Measurements from ENCODE around the gene EZR.

Gene EZR

GRCh38 chr6:158817728-158818580, 1.2 kb downstream of the EZR start:
- DNase-seq (ENCODE audit: low read depth in 2 of 2) = peak; percentile 50 to 70

- DNase-seq (ENCODE audit: low read depth in 2 of 2) = no peak
Measured at GRCh38 chr6:158816803-158817727, 2.1 kb downstream of the EZR start.

- no peak for DNase-seq (ENCODE audit: low read depth in 2 of 2)
Measured at GRCh38 chr6:158816329-158816728, 2.8 kb downstream of the EZR start.

- DNase-seq (ENCODE audit: low read depth in 2 of 2) = no peak
Measured at GRCh38 chr6:158815907-158816306, 3.3 kb downstream of the EZR start.

- DNase-seq (ENCODE audit: low read depth in 2 of 2) = no peak
Measured at GRCh38 chr6:158815379-158815724, 3.8 kb downstream of the EZR start.

GRCh38 chr6:158813032-158813431, 6.1 kb downstream of the EZR start:
- no peak for DNase-seq (ENCODE audit: low read depth in 2 of 2)

- DNase-seq (ENCODE audit: low read depth in 2 of 2) = no peak
Measured at GRCh38 chr6:158812611-158813010, 6.6 kb downstream of the EZR start.

- no peak for DNase-seq (ENCODE audit: low read depth in 2 of 2)
Measured at GRCh38 chr6:158810155-158811095, 8.7 kb downstream of the EZR start.

- no peak for DNase-seq (ENCODE audit: low read depth in 2 of 2)
Measured at GRCh38 chr6:158808941-158809678, 10.1 kb downstream of the EZR start.

GRCh38 chr6:158808442-158808833, 10.7 kb downstream of the EZR start:
- no peak for DNase-seq (ENCODE audit: low read depth in 2 of 2)

- DNase-seq (ENCODE audit: low read depth in 2 of 2) = no peak
Measured at GRCh38 chr6:158807515-158808441, 11.4 kb downstream of the EZR start.

- no peak for DNase-seq (ENCODE audit: low read depth in 2 of 2)
Measured at GRCh38 chr6:158805698-158806377, 13.3 kb downstream of the EZR start.

- no peak for DNase-seq (ENCODE audit: low read depth in 2 of 2)
Measured at GRCh38 chr6:158804207-158804606, 15.0 kb downstream of the EZR start.

GRCh38 chr6:158803733-158804143, 15.4 kb downstream of the EZR start:
- no peak for DNase-seq (ENCODE audit: low read depth in 2 of 2)

GRCh38 chr6:158801655-158802294, 17.4 kb downstream of the EZR start:
- no peak for DNase-seq (ENCODE audit: low read depth in 2 of 2)

- no peak for DNase-seq (ENCODE audit: low read depth in 2 of 2)
Measured at GRCh38 chr6:158799051-158799792, 19.9 kb downstream of the EZR start.

GRCh38 chr6:158798311-158798710, 20.9 kb downstream of the EZR start:
- DNase-seq (ENCODE audit: low read depth in 2 of 2) = no peak

All from stimulated activated CD8-positive, alpha-beta memory T cell treated with anti-CD3 and anti-CD28 coated beads, Interleukin-15, amount 100 ng/mL, for 4 hours (primary cell).